Measurements from ENCODE around the gene MTF2. TPM values are rescaled to one million over a fixed set of nuclear protein-coding genes. Genes with fewer than 3 reads are reported as not detected.

The MTF2 gene
- total and polyA plus RNA-seq, 10 donors, result 16.4 to 50.5 (median 39.5) TPM

- Histone ChIP-seq H3K4me1 (peaks cover 13 to 88% (median 26%) of the 10 kb centered on the region in 6 donors), H3K9me3 (peaks cover 0 to 11% (median 7%) of the 10 kb centered on the region in 8 donors), H3K27ac (no peak overlapping the region), H3K27me3 (replicated peaks in 1 of 7) (no peaks in the 10 kb centered on the region), H3K36me3 (peaks cover 0 to 44% (median 10%) of the 10 kb centered on the region in 6 donors), H3K4me3 (no peak overlapping the region)
- intact Hi-C loops (cut with DNase I; ENCODE audit: low total_unique reads), result loop anchor here (10.0 kb wide), 1 partner anchor 87 kb away; no protein-coding TSS in a partner anchor
- 65 to 81% (median 81%) methylated on average over 2 of the region's 2 CpGs for WGBS, 5 donors
- DNase-seq, result no peak
- TF ChIP-seq CTCF (IDR thresholded peaks at IDR 0.05 in 8 of 11, conservative IDR thresholded peaks at IDR 0.05 in 3 of 11), result no peak
- TF ChIP-seq POLR2A (IDR thresholded peaks at IDR 0.05), result no peak
- no peak for TF ChIP-seq POLR2AphosphoS5 (IDR thresholded peaks at IDR 0.05)
These were observed 8.4 kb downstream of the MTF2 start for GRCh38 chr1:93087532-93087931.

DNA sequence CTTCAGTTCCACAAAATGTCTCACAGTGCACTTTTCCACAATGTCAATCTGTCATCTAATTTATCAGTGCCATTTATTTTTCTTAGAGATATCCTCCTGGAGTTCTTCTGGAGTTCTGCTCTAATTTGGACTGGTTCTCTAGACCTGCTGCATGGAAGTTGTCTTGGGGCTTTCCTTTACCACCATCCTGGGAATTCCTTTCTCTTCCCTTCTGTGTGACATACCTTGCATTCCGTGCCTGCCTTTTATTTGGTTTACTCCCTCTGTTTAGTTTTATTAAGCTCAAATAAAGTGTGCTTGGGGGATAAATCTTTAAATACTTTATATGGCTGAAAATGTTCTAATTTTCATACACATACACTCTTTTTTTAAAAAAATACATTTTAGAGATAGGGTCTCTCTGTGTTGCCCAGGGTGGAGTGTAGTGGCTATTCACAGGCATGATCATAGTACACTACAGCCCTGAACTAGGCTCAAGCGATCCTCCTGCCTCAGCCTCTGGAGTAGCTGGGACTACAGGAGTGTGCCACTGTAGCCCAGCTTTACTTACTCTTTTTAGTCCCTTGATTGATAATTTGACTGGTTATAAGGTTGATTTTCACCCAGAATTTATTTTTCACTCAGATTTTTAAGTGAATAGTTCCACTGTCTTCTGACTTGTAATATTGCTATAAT, 14.4 kb downstream of the MTF2 start:
- Histone ChIP-seq H3K4me3 (no peak overlapping the region), H3K9me3 (no peaks in the 10 kb centered on the region), H3K4me1 (peaks cover 12 to 92% (median 31%) of the 10 kb centered on the region in 6 donors), H3K27ac (no peak overlapping the region), H3K27me3 (replicated peaks in 1 of 7) (no peaks in the 10 kb centered on the region), H3K36me3 (peaks cover 0 to 19% (median 0%) of the 10 kb centered on the region in 6 donors)
- DNase-seq, result no peak
- intact Hi-C loops (cut with DNase I; ENCODE audit: low total_unique reads), result no loop called here
- WGBS, 5 donors, result 74 to 97% (median 86%) methylated on average over 2 of the region's 2 CpGs
- TF ChIP-seq POLR2A (IDR thresholded peaks at IDR 0.05), result no peak

GRCh38 chr1:93095804-93096585, 16.9 kb downstream of the MTF2 start:
- no peak for DNase-seq
- TF ChIP-seq POLR2AphosphoS5 (IDR thresholded peaks at IDR 0.05), result no peak
- TF ChIP-seq CTCF (IDR thresholded peaks at IDR 0.05 in 8 of 11, conservative IDR thresholded peaks at IDR 0.05 in 3 of 11), result no peak
- TF ChIP-seq POLR2A (IDR thresholded peaks at IDR 0.05), result no peak
- WGBS, 5 donors, result 70 to 76% (median 72%) methylated on average over 6 of the region's 6 CpGs

DNA sequence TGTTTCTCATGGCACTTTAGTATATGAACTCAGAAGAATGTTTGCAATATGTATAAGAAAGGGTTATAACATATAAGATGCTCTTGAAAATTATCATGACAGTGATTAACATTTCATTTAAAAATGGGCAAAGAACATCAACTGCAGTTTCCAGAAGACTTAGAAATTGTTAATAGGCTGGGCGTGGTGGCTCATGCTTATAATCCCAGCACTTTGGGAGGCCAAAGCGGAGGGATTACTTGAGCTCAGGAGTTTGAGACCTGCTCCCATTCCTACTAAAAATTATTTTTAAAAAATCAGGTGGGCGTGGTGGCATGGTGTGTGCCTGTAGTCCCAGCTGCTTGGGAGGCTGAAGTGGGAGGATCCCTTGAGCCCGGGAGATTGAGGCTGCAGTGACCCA, 23.1 kb downstream of the MTF2 start:
- Histone ChIP-seq H3K27ac (no peak overlapping the region), H3K9me3 (peaks cover 0 to 9% (median 6%) of the 10 kb centered on the region in 8 donors), H3K27me3 (replicated peaks in 1 of 7) (no peaks in the 10 kb centered on the region), H3K4me3 (no peak overlapping the region), H3K36me3 (peaks cover 0 to 35% (median 7%) of the 10 kb centered on the region in 6 donors), H3K4me1 (peaks cover 0 to 61% (median 24%) of the 10 kb centered on the region in 6 donors)
- intact Hi-C loops (cut with DNase I; ENCODE audit: low total_unique reads), result no loop called here
- TF ChIP-seq CTCF (IDR thresholded peaks at IDR 0.05 in 8 of 11, conservative IDR thresholded peaks at IDR 0.05 in 3 of 11) (no peak), POLR2A (IDR thresholded peaks at IDR 0.05) (no peak), POLR2AphosphoS5 (IDR thresholded peaks at IDR 0.05) (no peak)
- 88 to 96% (median 95%) methylated on average over 4 of the region's 4 CpGs for WGBS, 5 donors
- no peak for DNase-seq

More at GRCh38 chr1:93095804-93096585, 16.9 kb downstream of the MTF2 start:
- Histone ChIP-seq H3K27me3 (replicated peaks in 1 of 7) (no peaks in the 10 kb centered on the region), H3K27ac (peak overlapping the region in 1 of 8 donors; percentile 9), H3K36me3 (peaks cover 0 to 7% (median 0%) of the 10 kb centered on the region in 6 donors), H3K9me3 (no peaks in the 10 kb centered on the region), H3K4me3 (no peak overlapping the region), H3K4me1 (peaks cover 12 to 99% (median 39%) of the 10 kb centered on the region in 6 donors)
- intact Hi-C loops (cut with DNase I; ENCODE audit: low total_unique reads), result no loop called here
